GM19463 (cell line): ENCODE data around the gene IGFBP1.
"Not testable (repeated sequence)": the region's sequence is repeated elsewhere in the genome, so short reads cannot be mapped to it uniquely, and the experiment has no call there.

Source experiments
- ATAC-seq: cut with Tn5 transposase; IDR thresholded peaks from one replicate; pipeline ENCODE4 v1.9.1; 2021; ENCODE audit warnings: mild to moderate bottlenecking, moderate library complexity; ENCODE audit not compliant: unreplicated experiment

The IGFBP1 gene

DNA sequence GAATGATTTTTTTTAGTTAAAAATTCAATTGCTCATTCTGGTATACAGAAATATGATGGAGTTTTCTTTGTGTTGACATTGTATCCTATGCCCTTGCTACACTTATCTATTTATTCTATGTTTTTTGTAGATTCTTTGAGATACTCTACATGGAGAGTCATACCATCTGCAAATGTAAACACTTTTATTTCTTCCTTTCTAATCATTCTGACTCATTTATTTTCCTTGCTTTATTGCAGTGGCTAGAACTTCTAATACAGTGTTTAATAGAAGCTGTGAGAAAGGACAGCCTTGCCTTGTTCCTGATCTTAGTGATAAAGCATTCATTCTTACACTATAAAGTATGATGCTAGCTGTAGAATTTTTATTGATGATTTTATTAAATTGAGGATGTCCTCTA lies 42.7 kb downstream of the IGFBP1 start:
- no peak for ATAC-seq

DNA sequence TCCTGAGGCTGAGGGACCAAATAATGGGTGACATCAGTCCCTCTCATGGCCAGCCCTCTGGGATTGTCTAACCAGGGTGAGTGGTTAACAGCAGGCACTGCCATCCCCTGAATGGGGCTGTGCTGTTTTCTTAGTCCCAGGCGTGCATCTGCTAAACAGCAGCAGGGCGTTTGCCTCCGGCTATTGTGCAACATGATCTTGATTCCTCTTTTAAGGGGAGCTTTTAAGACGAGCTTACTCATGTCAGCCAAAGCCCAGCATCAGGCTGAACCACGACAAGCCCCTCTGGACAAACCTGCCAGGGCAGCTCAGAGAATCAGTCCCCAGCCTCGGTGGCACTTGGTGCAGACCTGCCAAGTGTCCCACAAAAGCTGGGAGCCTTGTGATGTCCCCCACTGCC lies 49.0 kb downstream of the IGFBP1 start:
- ATAC-seq: no peak

GRCh38 chr7:45937862-45938261 lies 49.6 kb downstream of the IGFBP1 start:
- ATAC-seq: no peak

- ATAC-seq: no peak
Observed at GRCh38 chr7:45938626-45939302, 50.5 kb downstream of the IGFBP1 start.

DNA sequence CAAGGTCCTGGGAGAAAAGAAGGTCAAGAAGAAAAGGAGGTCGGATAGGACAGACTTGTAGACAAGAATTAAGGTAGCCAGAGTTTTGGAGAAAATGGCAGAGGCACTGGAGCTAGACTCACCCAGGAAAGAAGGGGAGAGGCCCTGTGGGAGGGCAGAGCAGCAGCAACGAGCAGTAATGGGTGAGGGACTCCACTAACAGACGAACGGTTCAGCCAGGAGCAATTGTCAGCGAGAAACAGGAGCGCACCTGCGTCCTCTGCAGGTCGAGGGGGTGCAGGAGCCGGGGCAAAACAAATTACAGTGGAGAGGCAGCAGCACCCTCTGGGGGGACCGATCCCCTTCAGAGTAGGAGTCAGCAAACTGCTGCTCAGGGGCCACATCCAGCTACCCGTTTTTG lies 51.3 kb downstream of the IGFBP1 start:
- ATAC-seq: no peak

GRCh38 chr7:45940237-45940781 lies 52.0 kb downstream of the IGFBP1 start:
- ATAC-seq: not testable (repeated sequence)

- ATAC-seq: no peak
Observed at GRCh38 chr7:45940939-45941338, 52.7 kb downstream of the IGFBP1 start.
